Activated CD4-positive, alpha-beta T cell treated with anti-CD3 and anti-CD28 coated beads, Interleukin-2, Interleukin-4, amounts not matched to agents 100 ng/mL and 50 ng/mL, durations not matched to agents 16 hours and 8 hours (primary cell): ENCODE data around the gene TNK2.
"Not testable (repeated sequence)": the region's sequence is repeated elsewhere in the genome, so short reads cannot be mapped to it uniquely, and the experiment has no call there.

Experiments used
- DNase-seq: peaks from one replicate; pipeline ENCODE4 v3.0.0-alpha.2; 2020; ENCODE audit warnings: low spot score

The TNK2 gene

DNA sequence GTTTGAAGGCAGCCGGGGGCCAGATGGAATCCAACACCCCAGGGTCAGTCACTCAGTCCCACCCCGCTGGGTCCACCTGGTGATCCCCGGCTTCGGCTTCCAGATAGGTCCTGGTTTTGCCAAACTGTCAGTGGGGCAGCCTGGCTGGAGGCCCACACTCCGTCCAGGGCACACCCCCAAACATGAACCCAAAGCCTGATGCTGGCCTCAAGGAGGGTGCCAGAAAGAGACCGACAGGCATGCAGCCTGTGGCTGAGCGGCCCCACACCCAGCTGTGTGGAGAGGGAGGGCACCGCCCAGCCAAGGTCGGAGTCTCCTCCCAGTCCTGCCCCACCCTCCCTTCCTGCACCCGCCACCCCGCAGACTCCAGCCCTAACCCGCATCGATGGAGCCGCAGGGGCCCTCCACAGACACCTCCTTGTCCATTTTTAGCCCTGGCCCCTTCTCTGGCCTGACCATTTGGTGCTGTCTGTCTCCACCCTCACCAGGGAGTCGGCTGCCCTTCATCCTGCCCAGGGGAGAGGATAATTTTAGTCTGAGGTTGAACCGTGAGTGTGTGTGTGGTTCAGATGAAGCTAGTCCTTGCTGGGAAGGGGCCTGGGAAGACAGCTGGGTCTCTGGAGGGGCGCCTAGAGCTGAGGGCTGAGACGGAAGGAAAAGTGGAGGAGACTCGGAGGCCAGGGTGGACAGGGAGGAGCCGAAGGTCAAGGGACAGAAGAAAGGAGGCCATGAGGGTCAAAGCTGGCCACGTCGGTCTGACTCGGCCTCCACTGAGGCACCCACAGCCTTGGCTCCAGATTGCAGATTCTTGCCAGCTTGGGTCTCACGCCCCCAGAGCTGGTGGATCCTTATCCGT is 23.1 kb downstream of the TNK2 start:
- DNase-seq = no peak

DNA sequence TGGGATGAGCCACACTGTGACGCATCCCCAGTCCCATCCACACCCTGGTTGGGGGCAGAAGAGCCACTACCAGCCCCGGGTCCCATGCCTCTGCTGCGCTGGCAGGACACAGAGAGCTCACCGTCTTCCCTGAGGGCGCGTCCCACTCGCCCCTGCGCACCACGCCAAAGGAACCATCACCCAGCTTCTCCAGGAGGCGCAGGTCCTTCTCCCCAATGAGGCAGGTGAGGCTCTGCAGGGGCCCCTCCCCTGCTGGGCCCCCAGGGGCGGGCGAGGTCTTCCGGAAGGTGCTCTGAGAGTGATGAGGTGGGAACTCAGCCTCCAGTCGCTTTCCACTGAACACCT is 23.7 kb downstream of the TNK2 start:
- DNase-seq = no peak

DNA sequence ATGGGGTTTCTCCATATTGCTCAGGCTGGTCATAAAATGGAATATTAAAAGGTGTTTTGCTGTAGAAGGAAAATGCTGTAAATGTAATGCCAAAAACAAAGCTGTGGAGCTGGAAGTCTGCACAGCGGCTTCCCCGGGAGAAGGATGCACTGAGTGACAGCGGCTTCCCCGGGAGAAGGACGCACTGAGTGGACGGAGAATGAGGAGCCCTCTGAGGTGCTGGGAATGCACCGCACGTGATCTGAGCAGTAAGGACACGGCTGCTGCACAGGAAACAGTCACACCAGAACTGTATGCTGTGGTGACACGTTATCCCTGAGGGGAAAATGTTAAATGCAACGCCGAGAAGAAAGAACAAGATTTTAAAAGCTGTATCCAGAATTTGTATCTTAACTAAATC is 24.6 kb downstream of the TNK2 start:
- DNase-seq = no peak

DNA sequence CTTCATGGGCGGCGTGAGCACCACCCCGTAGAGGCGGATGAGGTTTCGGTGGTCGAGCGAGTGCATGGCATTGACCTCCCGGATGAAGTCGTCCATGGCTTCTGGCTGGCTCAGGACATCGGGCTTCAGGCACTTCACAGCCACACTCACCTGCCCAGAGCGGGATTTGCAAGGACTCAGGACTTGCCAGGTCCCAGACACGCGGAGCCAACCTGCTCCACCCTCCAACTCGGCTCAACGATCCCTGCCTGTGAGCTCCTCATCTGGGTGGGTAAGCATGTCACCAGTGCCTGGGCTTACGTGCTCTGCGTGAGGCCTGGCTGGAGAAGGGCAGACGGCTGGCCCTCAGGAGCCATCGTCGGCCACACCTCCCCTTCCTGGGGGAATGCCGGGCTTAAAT is 25.2 kb downstream of the TNK2 start:
- no peak for DNase-seq

GRCh38 chr3:195882002-195882441 is 26.3 kb downstream of the TNK2 start:
- no peak for DNase-seq

GRCh38 chr3:195881276-195881988 is 26.9 kb downstream of the TNK2 start:
- no peak for DNase-seq

DNA sequence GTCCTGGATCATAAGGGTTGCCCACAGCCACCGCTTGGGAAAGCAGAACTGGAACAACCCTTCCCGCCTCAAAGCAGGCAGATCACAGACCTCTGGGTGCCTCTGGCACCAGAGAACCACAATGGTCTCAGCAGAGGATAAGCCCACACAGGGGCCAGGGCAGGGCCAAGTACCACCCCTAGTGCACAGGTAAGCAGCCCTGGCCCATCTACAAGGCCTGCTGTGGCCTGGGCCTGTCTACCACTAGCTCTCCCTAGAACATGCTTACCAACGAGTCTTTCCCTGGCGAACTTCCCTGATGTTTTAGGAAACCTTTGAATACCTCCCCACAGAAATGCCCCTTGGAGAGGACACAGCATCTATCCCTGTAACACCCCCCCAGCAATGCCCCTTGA is 28.3 kb downstream of the TNK2 start:
- DNase-seq = no peak

DNA sequence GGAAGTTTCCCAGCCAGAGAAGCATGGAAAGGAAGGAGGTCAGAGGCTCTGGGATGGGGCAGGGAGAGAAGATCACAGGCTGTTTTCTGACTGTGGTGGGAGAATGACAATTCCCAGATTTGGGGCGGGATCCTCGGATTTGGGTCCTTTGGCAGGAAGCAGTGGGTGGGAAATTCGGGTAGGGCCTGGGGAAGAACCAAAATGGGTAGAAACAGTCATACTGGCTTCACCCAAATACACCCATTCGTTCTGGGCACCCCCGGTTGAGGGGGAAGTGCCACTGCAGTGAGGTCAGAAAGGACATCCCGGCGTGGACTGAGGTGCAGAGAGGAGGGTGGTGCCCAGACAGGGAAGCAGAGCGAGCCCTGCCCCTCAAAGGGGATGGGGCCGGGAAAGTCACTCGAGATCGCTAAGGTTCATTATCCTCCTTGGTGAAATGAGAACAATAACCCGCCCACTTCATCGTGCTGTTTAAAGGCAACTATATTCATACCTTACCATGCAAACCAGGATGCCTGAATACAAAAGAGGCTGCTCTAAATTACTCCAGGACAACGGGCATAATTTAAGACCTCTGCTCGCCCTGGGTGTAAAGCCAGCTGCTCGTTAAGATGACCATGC is 28.8 kb downstream of the TNK2 start:
- no peak for DNase-seq

DNA sequence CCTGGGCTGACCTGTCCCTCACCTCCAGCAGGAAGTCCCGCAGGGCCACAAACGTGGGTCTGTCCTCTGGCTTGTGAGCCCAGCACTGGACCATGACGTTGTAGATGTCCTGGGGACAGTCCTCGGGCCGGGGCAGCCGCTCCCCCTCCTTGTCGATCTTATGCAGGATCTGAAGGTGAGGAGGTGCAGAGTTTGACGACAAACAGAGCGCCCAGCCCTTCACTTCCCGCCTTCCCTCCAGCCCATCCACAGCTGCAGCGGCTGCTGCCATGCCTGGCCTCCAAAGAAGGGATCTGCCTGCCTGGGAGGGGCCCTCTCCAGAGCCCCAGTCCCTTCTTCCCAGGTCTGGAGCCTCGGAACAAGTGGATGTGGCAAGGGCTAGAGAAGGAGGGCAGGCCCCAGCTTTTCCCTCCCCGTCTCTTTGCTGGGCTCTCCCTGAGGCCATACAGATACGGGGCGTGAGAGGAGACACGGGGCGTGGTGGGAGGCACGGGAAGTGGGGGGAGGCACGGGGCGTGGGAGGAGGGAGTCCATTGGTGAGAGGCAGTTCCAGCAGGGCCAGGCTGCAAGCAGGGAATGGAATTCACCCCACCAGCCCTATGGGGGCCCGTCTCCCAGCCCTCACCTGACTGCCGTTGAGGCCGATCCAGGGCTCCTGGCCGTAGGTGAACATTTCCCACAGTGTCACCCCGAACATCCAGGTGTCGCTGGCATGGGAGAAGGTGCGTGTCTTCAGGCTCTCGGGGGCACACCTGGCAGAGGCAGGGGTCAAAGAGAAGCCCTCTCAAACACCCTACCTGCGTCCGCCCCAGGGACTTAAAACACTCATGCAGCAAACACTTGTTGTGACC is 29.7 kb downstream of the TNK2 start:
- DNase-seq = no peak

GRCh38 chr3:195877767-195878423 is 30.5 kb downstream of the TNK2 start:
- no peak for DNase-seq

GRCh38 chr3:195877136-195877715 is 31.1 kb downstream of the TNK2 start:
- no peak for DNase-seq

DNA sequence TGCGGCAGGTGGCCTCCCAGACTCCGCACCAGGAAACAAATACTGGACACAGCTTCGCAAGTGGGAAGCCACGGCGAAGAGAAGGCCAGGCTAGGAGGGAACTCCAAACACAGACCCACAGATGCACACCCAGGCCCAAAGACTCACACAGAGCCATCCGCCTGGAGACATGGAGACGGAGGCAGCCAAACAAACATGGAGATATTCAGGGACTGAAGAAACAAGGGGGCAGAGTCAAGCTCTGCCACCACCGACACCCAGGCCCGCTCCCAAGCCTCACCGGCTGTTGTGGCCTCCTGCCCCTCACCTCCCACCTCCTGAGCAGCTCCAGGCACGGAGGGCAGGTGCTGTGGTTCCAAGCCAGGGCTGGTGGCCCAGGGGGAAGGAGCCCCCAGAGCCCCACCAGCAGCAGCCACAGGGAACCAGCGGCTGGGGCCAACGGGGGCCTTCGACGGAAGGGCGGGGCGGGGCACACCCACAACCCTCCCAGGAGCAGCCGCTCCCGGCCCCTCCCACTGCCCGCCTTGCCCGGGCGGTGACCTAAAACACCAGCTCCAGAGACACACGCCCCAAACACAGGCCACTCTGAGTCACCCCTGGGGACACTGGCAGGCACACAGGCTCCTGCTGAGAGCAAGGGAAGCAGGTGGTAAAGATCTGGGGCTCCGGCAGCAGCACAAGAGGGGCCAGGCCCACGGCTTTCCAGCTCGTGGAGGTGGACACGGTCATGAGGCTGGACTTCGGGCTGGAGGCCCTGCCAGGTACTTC is 31.9 kb downstream of the TNK2 start:
- DNase-seq = peak; percentile 26

DNA sequence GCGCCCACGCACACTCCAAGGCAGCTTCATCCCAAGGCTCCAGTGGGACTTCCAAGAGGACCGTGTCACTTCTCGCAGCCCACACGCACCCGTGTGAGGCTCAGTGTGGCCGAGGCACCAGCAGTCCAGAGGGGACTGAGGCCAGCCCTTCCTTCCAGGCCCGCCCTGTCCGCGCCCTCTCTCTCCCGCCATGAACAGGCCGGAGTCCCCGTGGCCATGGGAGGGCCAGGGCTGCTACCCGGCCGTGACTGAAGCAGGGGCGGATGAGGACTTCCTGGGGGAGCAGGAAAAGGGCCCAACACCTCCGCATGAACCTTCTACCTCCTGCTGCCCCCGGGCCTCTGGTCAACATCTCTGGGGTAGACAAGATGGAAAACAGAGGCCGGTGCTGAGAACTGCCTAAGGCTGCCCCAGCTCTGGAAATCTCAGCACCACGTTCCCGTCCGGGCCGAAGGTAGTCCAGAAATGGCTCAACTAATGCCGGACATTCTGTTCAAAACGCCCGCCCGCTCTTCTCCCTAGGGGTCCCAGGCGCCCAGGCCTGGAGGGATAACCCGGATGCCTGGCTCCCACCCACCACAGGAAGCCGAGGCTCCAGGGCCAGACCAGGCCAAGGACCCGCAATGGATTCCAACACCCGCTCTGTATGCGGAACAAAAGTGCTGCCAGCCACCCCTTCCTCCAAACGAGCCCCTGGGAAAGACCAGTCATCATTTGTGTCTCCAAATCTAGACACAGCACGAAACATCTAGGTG is 32.7 kb downstream of the TNK2 start:
- no peak for DNase-seq

GRCh38 chr3:195873971-195874370 is 34.4 kb downstream of the TNK2 start:
- no peak for DNase-seq

- no peak for DNase-seq
These were observed 35.0 kb downstream of the TNK2 start for GRCh38 chr3:195873281-195873887.

GRCh38 chr3:195872800-195873199 is 35.6 kb downstream of the TNK2 start:
- DNase-seq = no peak

GRCh38 chr3:195872097-195872496 is 36.3 kb downstream of the TNK2 start:
- no peak for DNase-seq

GRCh38 chr3:195871686-195872085 is 36.7 kb downstream of the TNK2 start:
- DNase-seq = not testable (repeated sequence)

- no peak for DNase-seq
These were observed 37.4 kb downstream of the TNK2 start for GRCh38 chr3:195870937-195871336.
